Left lung (tissue), 10 donors: ENCODE data around the gene YY1. TPM values are rescaled to one million over a fixed set of nuclear protein-coding genes. Genes with fewer than 3 reads are reported as not detected.

Experiments
- ATAC-seq: fragments of 200-7000 bp; cut with Tn5 transposase; one replicate; pipeline ENCODE4 v1.9.1; 2020; ENCODE audit warnings: moderate library complexity
- DNase-seq, 4 donors: peaks; one replicate each; pipeline ENCODE4 v3.0.0-alpha.2; 2013 to 2020
- H3K27ac ChIP-seq, 2 donors: fragments of 200-600 bp; sonication (generic) in 1 of 2; one replicate each; pipeline versions ENCODE4 v1.5.0 to v1.8.0; 2020 to 2021
- H3K27me3 ChIP-seq, 2 donors: fragments of 200-600 bp; sonication (generic) in 1 of 2; one replicate each; pipeline versions ENCODE4 v1.5.0 to v1.8.0; 2020 to 2021
- H3K36me3 ChIP-seq, 2 donors: fragments of 200-600 bp; sonication (generic) in 1 of 2; one replicate each; pipeline versions ENCODE4 v1.5.0 to v1.8.0; 2020 to 2021
- H3K4me1 ChIP-seq, 2 donors: fragments of 200-600 bp; one replicate each; pipeline ENCODE4 v1.8.0; 2021
- H3K4me3 ChIP-seq, 2 donors: fragments of 200-600 bp; sonication (generic) in 1 of 2; one replicate each; pipeline versions ENCODE4 v1.5.0 to v1.8.0; 2020 to 2021; ENCODE audit warnings: mild to moderate bottlenecking in 1 of 2
- H3K9me3 ChIP-seq, 2 donors: fragments of 200-600 bp; sonication (generic) in 1 of 2; one replicate each; pipeline versions ENCODE4 v1.5.0 to v1.8.0; 2020 to 2021
- CTCF ChIP-seq, 2 donors: fragments of 200-600 bp; sonication (generic) in 1 of 2; IDR thresholded peaks; one replicate each; pipeline versions ENCODE4 v1.5.0 to v1.8.0; 2021; ENCODE audit warnings: antibody characterized with exemption in 2 of 2
- intact Hi-C, 2 donors: fragments of 100-400 bp; cut with DNase I; formaldehyde crosslinking; loops; one replicate each; pipeline versions ENCODE4 v1.11.2 to v1.14.2; 2022
- polyA plus RNA-seq, 6 donors: library from polyadenylated mRNA; unstranded; fragments of 120-200 nt; gene quantifications; one replicate each; pipeline ENCODE4 v1.2.1, GENCODE V29; 2013; ENCODE audit not compliant: insufficient read length in 6 of 6
- total RNA-seq, 2 donors: library from RNA; stranded (reverse); fragmentation: NEBNext Ultra II Directional; extraction: Animal tissue kit (Norgen Biotek cat#: 25700); gene quantifications; one replicate each; pipeline ENCODE4 v1.2.1, GENCODE V29; 2021
- donor health status: DM: no; HTN: yes; CAD: no.
- donor health status: DM: no; HTN: no; CAD: no.

Gene YY1
- total and polyA plus RNA-seq, 8 donors: 57.4 to 129 (median 119) TPM

- Histone ChIP-seq H3K27me3 (no peaks in the 10 kb centered on the region), H3K36me3 (no peaks in the 10 kb centered on the region), H3K4me3 (no peak overlapping the region), H3K9me3 (no peaks in the 10 kb centered on the region), H3K4me1 (peaks cover 26 to 93% of the 10 kb centered on the region in 2 donors), H3K27ac (peak overlapping the region in 1 of 2 donors; percentile 23)
- ATAC-seq (peak; percentile 83), DNase-seq (no peak)
- TF ChIP-seq CTCF (IDR thresholded peaks at IDR 0.05): peak; percentile 27 to 54
- intact Hi-C loops: no loop called here
These were observed 8.0 kb downstream of the YY1 start for GRCh38 chr14:100246809-100247428.

GRCh38 chr14:100250732-100251465 is 12.0 kb downstream of the YY1 start:
- TF ChIP-seq CTCF (IDR thresholded peaks at IDR 0.05): no peak
- Histone ChIP-seq H3K4me1 (peaks cover 23 to 74% of the 10 kb centered on the region in 2 donors), H3K27me3 (no peaks in the 10 kb centered on the region), H3K4me3 (no peak overlapping the region), H3K27ac (no peak overlapping the region), H3K36me3 (no peaks in the 10 kb centered on the region), H3K9me3 (no peaks in the 10 kb centered on the region)
- DNase-seq (no peak), ATAC-seq (no peak)
- intact Hi-C loops: no loop called here

GRCh38 chr14:100252684-100253083 is 13.7 kb downstream of the YY1 start:
- H3K27me3 ChIP-seq: no peaks in the 10 kb centered on the region
- no peak for TF ChIP-seq CTCF (IDR thresholded peaks at IDR 0.05)
- no peaks in the 10 kb centered on the region for H3K36me3 ChIP-seq
- H3K4me1 ChIP-seq: peaks cover 16 to 73% of the 10 kb centered on the region in 2 donors
- no peaks in the 10 kb centered on the region for H3K9me3 ChIP-seq
- no peak for DNase-seq
- no peak overlapping the region for H3K27ac ChIP-seq
- no peak for ATAC-seq
- H3K4me3 ChIP-seq: no peak overlapping the region
- intact Hi-C loops: no loop called here

GRCh38 chr14:100256339-100256895 is 17.5 kb downstream of the YY1 start:
- Histone ChIP-seq H3K27ac (no peak overlapping the region), H3K27me3 (no peaks in the 10 kb centered on the region), H3K4me3 (no peak overlapping the region), H3K4me1 (peaks cover 4 to 69% of the 10 kb centered on the region in 2 donors), H3K9me3 (no peaks in the 10 kb centered on the region), H3K36me3 (no peaks in the 10 kb centered on the region)
- intact Hi-C loops: no loop called here
- TF ChIP-seq CTCF (IDR thresholded peaks at IDR 0.05): no peak
- ATAC-seq (no peak), DNase-seq (no peak)

- intact Hi-C loops: no loop called here
These were observed 22.7 kb downstream of the YY1 start for GRCh38 chr14:100261621-100262020.

More at GRCh38 chr14:100261621-100262020, 22.7 kb downstream of the YY1 start:
- no peak for TF ChIP-seq CTCF (IDR thresholded peaks at IDR 0.05)
- Histone ChIP-seq H3K4me3 (no peak overlapping the region), H3K27ac (peak overlapping the region in 1 of 2 donors; percentile 41), H3K36me3 (peaks cover 0 to 32% of the 10 kb centered on the region in 2 donors), H3K4me1 (peaks cover under 1 to 59% of the 10 kb centered on the region in 2 donors), H3K9me3 (no peaks in the 10 kb centered on the region), H3K27me3 (no peaks in the 10 kb centered on the region)
- ATAC-seq (no peak), DNase-seq (no peak)
